ENCODE measurements around the gene POU3F4. TPM values are rescaled to one million over a fixed set of nuclear protein-coding genes. Genes with fewer than 3 reads are reported as not detected.

Gene POU3F4
- total RNA-seq, 1 donor from 2014 or later, result not detected

GRCh38 chrX:83511208-83511607, 3.1 kb downstream of the POU3F4 start:
- peaks cover 2% of the 10 kb centered on the region for H3K27me3 Mint-ChIP-seq (ENCODE audit: insufficient read depth, low read depth)
- Histone ChIP-seq H3K36me3 (no peaks in the 10 kb centered on the region), H3K27ac (no peak overlapping the region), H4K20me1 (ENCODE audit: low read depth) (peaks cover 18% of the 10 kb centered on the region), H3K4me3 (peak overlapping the region; percentile 41), H2AFZ (replicated peaks) (no peak overlapping the region), H3K27me3 (peaks cover 60% of the 10 kb centered on the region), H3K4me1 (no peaks in the 10 kb centered on the region), H3F3A (ENCODE audit: low read depth) (no peaks in the 10 kb centered on the region), H3K79me2 (ENCODE audit: low read depth) (no peaks in the 10 kb centered on the region), H3K9me3 (ENCODE audit: low read depth) (no peaks in the 10 kb centered on the region), H3K9ac (no peak overlapping the region), H3K4me2 (peak overlapping the region; percentile 70)
- peaks cover 48% of the 10 kb centered on the region for H3K4me1 Mint-ChIP-seq
- TF ChIP-seq CTCF (IDR thresholded peaks at IDR 0.05) (peak; percentile 25), EZH2 (IDR thresholded peaks at IDR 0.05) (no peak), EZH2phosphoT487 (IDR thresholded peaks at IDR 0.05) (no peak)
- H3K36me3 Mint-ChIP-seq, result no peaks in the 10 kb centered on the region
- peak; percentile 73 for DNase-seq (ENCODE audit: low spot score)
- H3K9me3 Mint-ChIP-seq, result peaks cover 2% of the 10 kb centered on the region
- H3K27ac Mint-ChIP-seq, result no peak overlapping the region
- peak overlapping the region; percentile 87 for H3K4me3 Mint-ChIP-seq

GRCh38 chrX:83512111-83512510, 4.0 kb downstream of the POU3F4 start:
- Histone ChIP-seq H3K9me3 (ENCODE audit: low read depth) (no peaks in the 10 kb centered on the region), H4K20me1 (ENCODE audit: low read depth) (peaks cover 18% of the 10 kb centered on the region), H3F3A (ENCODE audit: low read depth) (no peaks in the 10 kb centered on the region), H3K79me2 (ENCODE audit: low read depth) (no peaks in the 10 kb centered on the region), H3K27ac (no peak overlapping the region), H2AFZ (replicated peaks) (no peak overlapping the region), H3K9ac (no peak overlapping the region), H3K4me2 (no peak overlapping the region), H3K27me3 (peaks cover 51% of the 10 kb centered on the region), H3K36me3 (no peaks in the 10 kb centered on the region), H3K4me3 (no peak overlapping the region), H3K4me1 (no peaks in the 10 kb centered on the region)
- Mint-ChIP-seq H3K27me3 (ENCODE audit: insufficient read depth, low read depth) (peaks cover 2% of the 10 kb centered on the region), H3K4me3 (peak overlapping the region; percentile 87), H3K4me1 (peaks cover 47% of the 10 kb centered on the region), H3K9me3 (peaks cover 2% of the 10 kb centered on the region), H3K27ac (peak overlapping the region; percentile 26), H3K36me3 (no peaks in the 10 kb centered on the region)
- TF ChIP-seq CTCF (IDR thresholded peaks at IDR 0.05) (no peak), EZH2phosphoT487 (IDR thresholded peaks at IDR 0.05) (no peak), EZH2 (IDR thresholded peaks at IDR 0.05) (no peak)
- no peak for DNase-seq (ENCODE audit: low spot score)

GRCh38 chrX:83516597-83516996, 8.5 kb downstream of the POU3F4 start:
- H3K27ac Mint-ChIP-seq, result no peak overlapping the region
- no peaks in the 10 kb centered on the region for H3K36me3 ChIP-seq
- H3K4me1 Mint-ChIP-seq, result peaks cover 45% of the 10 kb centered on the region
- H3K79me2 ChIP-seq (ENCODE audit: low read depth), result no peaks in the 10 kb centered on the region
- H3K9ac ChIP-seq, result no peak overlapping the region
- H3K9me3 ChIP-seq (ENCODE audit: low read depth), result no peaks in the 10 kb centered on the region
- H3K4me3 Mint-ChIP-seq, result no peak overlapping the region
- peaks cover 6% of the 10 kb centered on the region for H3K27me3 ChIP-seq
- H2AFZ ChIP-seq (replicated peaks), result no peak overlapping the region
- no peaks in the 10 kb centered on the region for H3K9me3 Mint-ChIP-seq
- no peak for DNase-seq (ENCODE audit: low spot score)
- H3K36me3 Mint-ChIP-seq, result no peaks in the 10 kb centered on the region
- no peaks in the 10 kb centered on the region for H4K20me1 ChIP-seq (ENCODE audit: low read depth)
- H3K4me2 ChIP-seq, result no peak overlapping the region
- no peaks in the 10 kb centered on the region for H3K4me1 ChIP-seq
- no peak overlapping the region for H3K4me3 ChIP-seq
- H3F3A ChIP-seq (ENCODE audit: low read depth), result no peaks in the 10 kb centered on the region
- TF ChIP-seq EZH2phosphoT487 (IDR thresholded peaks at IDR 0.05) (no peak), EZH2 (IDR thresholded peaks at IDR 0.05) (no peak), CTCF (IDR thresholded peaks at IDR 0.05) (no peak)
- no peak overlapping the region for H3K27ac ChIP-seq
- H3K27me3 Mint-ChIP-seq (ENCODE audit: insufficient read depth, low read depth), result peaks cover 2% of the 10 kb centered on the region
